HepG2 (cell line): Measurements from ENCODE around the gene AMIGO1. TPM values are rescaled to one million over a fixed set of nuclear protein-coding genes. Genes with fewer than 3 reads are reported as not detected.

ENCODE experiments used
- ATAC-seq: fragments of 200-7000 bp; cut with Tn5 transposase; 3 replicates; pipeline ENCODE4 v1.9.1; 2020; ENCODE audit warnings: mild to moderate bottlenecking, moderate library complexity
- BruUV-seq: library from RNA; stranded (reverse); fragments of 400-500 nt; replicated peaks from 2 replicates; lab custom pipeline; 2021; lab: Mats Ljungman, UMichigan
- CTCF ChIA-PET: fragments of 300-600 bp; formaldehyde crosslinking; extraction: SDS; loops from one replicate; lab custom pipeline; 2021; ENCODE audit warnings: low total read pairs, inconsistent platforms, low intra/inter-chr PET ratio; lab: Yijun Ruan, JAX
- POLR2A ChIA-PET: fragments of 350-600 bp; sonication (Branson Sonifier 250); formaldehyde crosslinking; loops from one replicate; lab custom pipeline; 2020; ENCODE audit warnings: antibody characterized with exemption, inconsistent platforms; lab: Yijun Ruan, JAX
- DNase-seq: peaks from one replicate; pipeline ENCODE4 v3.0.0-alpha.2; 2015; ENCODE audit warnings: low spot score
- FAIRE-seq: peaks from 3 replicates; lab custom pipeline; 2011; peaks lifted over from hg19 to GRCh38; lab: Jason Lieb, UNC
- H2AFZ ChIP-seq: one replicate; pipeline ENCODE4 v1.6.1; 2011; ENCODE audit warnings: low read length, inconsistent platforms
- H3K27ac ChIP-seq: fragments of 300-600 bp; 3 replicates; pipeline ENCODE4 v1.8.0; 2011; ENCODE audit warnings: mixed run types, mild to moderate bottlenecking, mixed read lengths, low read length, inconsistent platforms; ENCODE audit not compliant: insufficient read depth; ENCODE audit errors: extremely low read length
- H3K27me3 ChIP-seq, 2 experiments: fragments of 200-600 bp in 1 of 2; 2 replicates in 1 of 2; 3 replicates in 1 of 2; pipeline versions ENCODE4 v1.6.0 to v1.8.0; 2011; ENCODE audit warnings: low read length in 2 of 2, mild to moderate bottlenecking in 2 of 2, moderate library complexity in 2 of 2, inconsistent platforms in 1 of 2; ENCODE audit not compliant: insufficient read depth in 2 of 2, control insufficient read depth in 1 of 2
- H3K36me3 ChIP-seq, 2 experiments: fragments of 200-600 bp in 1 of 2; replicated peaks in 1 of 2; 2 replicates in 1 of 2; 3 replicates in 1 of 2; pipeline versions ENCODE4 v1.5.1 to v1.8.0; 2011; ENCODE audit warnings: low read length in 2 of 2, inconsistent platforms in 1 of 2; ENCODE audit not compliant: insufficient read depth in 2 of 2, control insufficient read depth in 1 of 2
- H3K4me1 ChIP-seq: 2 replicates; pipeline ENCODE4 v1.5.1; 2012; ENCODE audit warnings: low read length, inconsistent platforms; ENCODE audit not compliant: insufficient read depth
- H3K4me2 ChIP-seq: 2 replicates; pipeline ENCODE4 v1.6.0; 2011; ENCODE audit warnings: low read depth, low read length, inconsistent platforms
- H3K4me3 ChIP-seq, 3 experiments: fragments of 200-600 bp in 1 of 3; sonication (generic), shearing (Covaris generic) in 1 of 3; replicated peaks in 1 of 3; 2 replicates each; pipeline ENCODE4 v1.5.1; 2011 to 2016; ENCODE audit warnings: low read length in 3 of 3, inconsistent platforms in 2 of 3, low read depth in 2 of 3, mild to moderate bottlenecking in 2 of 3, control low read depth in 1 of 3, mixed read lengths in 1 of 3; ENCODE audit not compliant: insufficient read depth in 1 of 3
- H3K79me2 ChIP-seq: one replicate; pipeline ENCODE4 v1.6.1; 2011; ENCODE audit warnings: low read length, inconsistent platforms; ENCODE audit not compliant: insufficient read depth
- H3K9ac ChIP-seq: 2 replicates; pipeline ENCODE4 v1.6.0; 2011; ENCODE audit warnings: mild to moderate bottlenecking, low read depth, low read length, inconsistent platforms; ENCODE audit not compliant: insufficient read depth
- H3K9me3 ChIP-seq: 2 replicates; pipeline ENCODE4 v1.5.1; 2012; ENCODE audit warnings: mild to moderate bottlenecking, low read length
- H4K20me1 ChIP-seq: 2 replicates; pipeline ENCODE4 v1.6.0; 2011; ENCODE audit warnings: inconsistent platforms, mild to moderate bottlenecking, low read length, moderate library complexity; ENCODE audit not compliant: insufficient read depth
- FOXP1 ChIP-seq, 2 experiments: fragments of 450-650 bp in 1 of 2; IDR thresholded peaks; 2 replicates each; pipeline ENCODE4 v1.6.1; 2017 to 2018; ENCODE audit warnings: antibody characterized with exemption in 1 of 2
- GABPB1 ChIP-seq: IDR thresholded peaks from 2 replicates; pipeline ENCODE4 v1.6.1; 2016; ENCODE audit warnings: mild to moderate bottlenecking, missing genetic modification reagents, moderate library complexity, missing compliant biosample characterization
- GPBP1L1 ChIP-seq: sonication (generic); formaldehyde crosslinking; IDR thresholded peaks from 2 replicates; pipeline ENCODE4 v1.5.0; 2020; ENCODE audit warnings: mild to moderate bottlenecking, missing genetic modification reagents
- NR0B2 ChIP-seq: sonication (generic); formaldehyde crosslinking; IDR thresholded peaks from 2 replicates; pipeline ENCODE4 v1.4.0; 2020; ENCODE audit warnings: mild to moderate bottlenecking, missing genetic modification reagents
- NR2F6 ChIP-seq, 2 experiments: IDR thresholded peaks; 2 replicates each; pipeline ENCODE4 v1.6.1; 2016; ENCODE audit warnings: antibody characterized with exemption in 1 of 2, mild to moderate bottlenecking in 1 of 2
- ZNF121 ChIP-seq: sonication (generic); formaldehyde crosslinking; IDR thresholded peaks from 2 replicates; pipeline ENCODE4 v1.5.0; 2020; ENCODE audit warnings: mild to moderate bottlenecking, missing genetic modification reagents
- ZNF296 ChIP-seq: sonication (generic); formaldehyde crosslinking; conservative IDR thresholded peaks from 2 replicates; pipeline ENCODE4 v1.5.0; 2020; ENCODE audit warnings: mild to moderate bottlenecking, missing genetic modification reagents
- ZSCAN12 ChIP-seq: sonication (generic); formaldehyde crosslinking; IDR thresholded peaks from 2 replicates; pipeline ENCODE4 v1.9.0; 2021; ENCODE audit warnings: mild to moderate bottlenecking, missing genetic modification reagents
- WGBS: methylation state at CpG from one replicate; pipeline ENCODE4 v1.1.6; 2017; ENCODE audit warnings: low lambda C conversion rate; 5-methylcytosine and 5-hydroxymethylcytosine counted together
- in situ Hi-C: cut with HindIII; loops from 2 replicates; pipeline ENCODE4 v1.10.0; 2017; ENCODE audit warnings: low pct_unique_long_range_greater_than_20kb; ENCODE audit not compliant: extremely low pct_ligation_motif_present
- intact Hi-C: fragments of 100-400 bp; cut with micrococcal nuclease; formaldehyde crosslinking; loops from one replicate; pipeline ENCODE4 v1.10.0; 2022; ENCODE audit not compliant: unreplicated experiment
- polyA plus RNA-seq, 8 experiments: library from polyadenylated mRNA; depleted of rRNA in 3 of 8; stranded (reverse) in 7 of 8; unstranded in 1 of 8; fragments of >200 nt; fragmentation: Illumina TruSeq in 4 of 8; extraction: Trizol in 4 of 8; gene quantifications; 2 replicates each; pipeline versions ENCODE4 v1.2.1 to v1.2.3, GENCODE V29; 2011 to 2016; ENCODE audit warnings: low read depth in 4 of 8, missing spikeins in 1 of 8, mixed read lengths in 1 of 8; ENCODE audit not compliant: insufficient read depth in 1 of 8
- total RNA-seq, 5 experiments: library from RNA; depleted of rRNA; stranded (reverse); fragments of >200 nt; fragmentation: Illumina TruSeq; extraction: Trizol; gene quantifications; 2 replicates each; pipeline ENCODE4 v1.2.3, GENCODE V29; 2016; ENCODE audit warnings: low read depth in 1 of 5
- TF ChIP-seq, protein P1 (sequence below): sonication (generic); formaldehyde crosslinking; IDR thresholded peaks from 2 replicates; pipeline ENCODE4 v1.8.0; 2022; ENCODE audit warnings: low read depth, missing genetic modification reagents
- TF ChIP-seq, protein P2 (sequence below): fragments of 450-650 bp; IDR thresholded peaks from 2 replicates; pipeline ENCODE4 v1.6.1; 2017; ENCODE audit warnings: mild to moderate bottlenecking

The AMIGO1 gene
- total and polyA plus RNA-seq, 2 of the 13 experiments (the other 11 are each of a cell fraction or from before 2014, with no cell fraction given): 0.40 to 1.3 TPM

DNA sequence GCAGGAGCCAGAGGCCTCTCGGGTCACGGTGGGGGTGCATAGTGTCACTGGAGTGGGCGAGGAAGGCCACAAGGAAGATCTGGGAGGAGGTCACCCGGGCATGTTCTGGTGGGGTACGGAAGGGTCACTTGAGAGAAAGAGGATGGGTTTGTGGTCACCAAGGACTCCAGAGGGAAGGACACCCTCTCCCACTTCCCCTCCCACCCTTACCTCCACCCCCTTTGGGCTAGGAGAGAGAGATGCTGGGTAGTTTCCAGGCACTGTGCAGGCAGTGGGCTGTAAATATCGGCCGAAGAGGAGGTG, 703 bp downstream of the AMIGO1 start:
- TSS peak; percentile 53 for BruUV-seq
- no peak for TF ChIP-seq FOXP1 (IDR thresholded peaks at IDR 0.05)
- no peak for TF ChIP-seq FOXP1 (CRISPR knock-in tag; IDR thresholded peaks at IDR 0.05)
- TF ChIP-seq NR2F6 (IDR thresholded peaks at IDR 0.05): no peak
- no peak for TF ChIP-seq NR2F6 (CRISPR knock-in tag; IDR thresholded peaks at IDR 0.05)
- TF ChIP-seq ZNF121: no peak
- TF ChIP-seq NR0B2: no peak
- TF ChIP-seq ZSCAN12 (CRISPR knock-in tag): no peak
- no peak for TF ChIP-seq ZNF296
- DNase-seq: no peak
- FAIRE-seq: no peak
- ATAC-seq: no peak; the same call in 2 of the 3 replicates
- Histone ChIP-seq H3K4me1 (peaks cover 17% of the 10 kb centered on the region), H2AFZ (no peak overlapping the region), H3K4me2 (peak overlapping the region; percentile 84), H3K27ac (no peak overlapping the region), H4K20me1 (no peaks in the 10 kb centered on the region), H3K79me2 (no peaks in the 10 kb centered on the region), H3K9ac (no peak overlapping the region), H3K9me3 (no peaks in the 10 kb centered on the region), H3K27me3 (peaks cover 0 to 18% of the 10 kb centered on the region in 2 experiments; a peak in 3 of 5 replicates), H3K4me3 (peak overlapping the region; percentile 51 to 75 (median 54); a peak in 5 of 6 replicates), H3K36me3 (no peaks in the 10 kb centered on the region)
- in situ Hi-C loops (no loop called here), intact Hi-C loops (no loop called here)
- ChIA-PET POLR2A (interaction anchor here (1.4 to 1.8 kb wide), 4 partner anchors 14 to 255 kb away, joined by 4 to 8 read pairs (median 6); partner anchors contain the start of genes ATXN7L2, CYB561D1, EPS8L3 and GNAI3), CTCF (no interaction called here)
- 47% methylated on average over 6 of the region's 7 CpGs for WGBS

DNA sequence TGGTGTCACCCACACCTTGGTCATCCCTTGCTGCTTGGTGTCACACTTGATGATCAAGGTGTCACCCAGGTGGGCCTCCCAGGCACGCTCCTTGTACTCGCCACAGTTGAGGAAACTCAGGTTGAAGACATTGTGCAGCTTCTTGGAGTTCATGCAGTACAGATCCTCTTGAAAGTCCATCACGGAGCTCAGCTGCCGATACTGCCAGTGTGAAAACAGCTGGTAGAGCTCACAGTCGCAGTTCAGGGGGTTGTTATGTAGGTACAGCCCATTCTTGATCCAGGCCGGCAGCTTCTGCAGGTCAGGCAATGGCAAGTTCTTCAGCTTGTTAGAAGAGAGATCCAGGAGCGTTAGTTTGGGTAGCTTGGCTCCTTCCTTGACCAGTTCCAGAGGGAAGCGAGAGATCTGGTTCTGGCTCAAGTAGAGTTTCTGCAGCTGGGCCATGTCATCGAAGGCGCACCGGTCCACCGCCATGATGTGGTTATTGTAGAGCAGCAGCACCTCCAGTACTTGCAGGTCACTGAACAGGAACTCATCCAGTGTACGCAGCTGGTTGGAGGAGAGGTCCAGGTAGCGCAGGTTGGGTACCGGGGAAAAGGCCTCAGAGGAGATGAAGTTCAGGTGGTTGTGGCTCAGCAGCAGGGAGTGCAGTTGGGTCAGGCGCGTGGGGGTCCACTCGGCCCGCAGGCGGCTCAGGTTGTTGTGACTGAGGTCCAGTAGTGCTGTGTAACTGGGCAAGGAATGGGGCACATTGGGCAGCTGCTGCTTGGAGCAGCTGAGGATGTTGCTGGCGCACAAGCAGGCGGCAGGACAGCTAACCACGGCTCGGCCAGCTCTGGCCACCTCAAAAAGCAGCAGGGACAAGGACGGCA, 1.3 kb downstream of the AMIGO1 start:
- Histone ChIP-seq H3K9ac (no peak overlapping the region), H3K4me3 (no peak overlapping the region; a peak in 1 of 6 replicates), H2AFZ (no peak overlapping the region), H3K79me2 (no peaks in the 10 kb centered on the region), H3K4me2 (no peak overlapping the region), H3K4me1 (peaks cover 17% of the 10 kb centered on the region), H3K9me3 (no peaks in the 10 kb centered on the region), H3K36me3 (no peaks in the 10 kb centered on the region), H4K20me1 (no peaks in the 10 kb centered on the region), H3K27ac (no peak overlapping the region), H3K27me3 (peaks cover 0 to 18% of the 10 kb centered on the region in 2 experiments; a peak in 3 of 5 replicates)
- intact Hi-C loops: no loop called here
- no TSS peak for BruUV-seq
- ChIA-PET POLR2A (interaction anchor here (0.8 kb wide), 1 partner anchor 40 kb away, joined by 3 read pairs; the partner anchor contains the start of gene GNAI3), CTCF (no interaction called here)
- in situ Hi-C loops: no loop called here
- DNase-seq: no peak
- WGBS: 86% methylated on average over 21 of the region's 25 CpGs
- no peak for FAIRE-seq
- peak; percentile 13; the same call in 2 of the 3 replicates for ATAC-seq
- TF ChIP-seq, protein P1, sequence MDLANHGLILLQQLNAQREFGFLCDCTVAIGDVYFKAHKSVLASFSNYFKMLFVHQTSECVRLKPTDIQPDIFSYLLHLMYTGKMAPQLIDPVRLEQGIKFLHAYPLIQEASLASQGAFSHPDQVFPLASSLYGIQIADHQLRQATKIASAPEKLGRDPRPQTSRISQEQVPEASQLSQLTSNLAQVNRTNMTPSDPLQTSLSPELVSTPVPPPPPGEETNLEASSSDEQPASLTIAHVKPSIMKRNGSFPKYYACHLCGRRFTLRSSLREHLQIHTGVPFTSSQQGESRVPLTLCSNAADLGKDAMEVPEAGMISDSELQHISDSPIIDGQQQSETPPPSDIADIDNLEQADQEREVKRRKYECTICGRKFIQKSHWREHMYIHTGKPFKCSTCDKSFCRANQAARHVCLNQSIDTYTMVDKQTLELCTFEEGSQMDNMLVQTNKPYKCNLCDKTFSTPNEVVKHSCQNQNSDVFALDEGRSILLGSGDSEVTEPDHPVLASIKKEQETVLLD (CRISPR knock-in tag): no peak
- TF ChIP-seq, protein P2, sequence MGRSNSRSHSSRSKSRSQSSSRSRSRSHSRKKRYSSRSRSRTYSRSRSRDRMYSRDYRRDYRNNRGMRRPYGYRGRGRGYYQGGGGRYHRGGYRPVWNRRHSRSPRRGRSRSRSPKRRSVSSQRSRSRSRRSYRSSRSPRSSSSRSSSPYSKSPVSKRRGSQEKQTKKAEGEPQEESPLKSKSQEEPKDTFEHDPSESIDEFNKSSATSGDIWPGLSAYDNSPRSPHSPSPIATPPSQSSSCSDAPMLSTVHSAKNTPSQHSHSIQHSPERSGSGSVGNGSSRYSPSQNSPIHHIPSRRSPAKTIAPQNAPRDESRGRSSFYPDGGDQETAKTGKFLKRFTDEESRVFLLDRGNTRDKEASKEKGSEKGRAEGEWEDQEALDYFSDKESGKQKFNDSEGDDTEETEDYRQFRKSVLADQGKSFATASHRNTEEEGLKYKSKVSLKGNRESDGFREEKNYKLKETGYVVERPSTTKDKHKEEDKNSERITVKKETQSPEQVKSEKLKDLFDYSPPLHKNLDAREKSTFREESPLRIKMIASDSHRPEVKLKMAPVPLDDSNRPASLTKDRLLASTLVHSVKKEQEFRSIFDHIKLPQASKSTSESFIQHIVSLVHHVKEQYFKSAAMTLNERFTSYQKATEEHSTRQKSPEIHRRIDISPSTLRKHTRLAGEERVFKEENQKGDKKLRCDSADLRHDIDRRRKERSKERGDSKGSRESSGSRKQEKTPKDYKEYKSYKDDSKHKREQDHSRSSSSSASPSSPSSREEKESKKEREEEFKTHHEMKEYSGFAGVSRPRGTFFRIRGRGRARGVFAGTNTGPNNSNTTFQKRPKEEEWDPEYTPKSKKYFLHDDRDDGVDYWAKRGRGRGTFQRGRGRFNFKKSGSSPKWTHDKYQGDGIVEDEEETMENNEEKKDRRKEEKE: no peak
- no peak for TF ChIP-seq GABPB1
- no peak for TF ChIP-seq GPBP1L1 (CRISPR knock-in tag)
